HG02943 (cell line): ENCODE results near the gene ING3.

Experiments used
- ATAC-seq: cut with Tn5 transposase; IDR thresholded peaks from one replicate; pipeline ENCODE4 v1.9.1; 2021; ENCODE audit warnings: mild to moderate bottlenecking, low read depth, moderate library complexity; ENCODE audit not compliant: unreplicated experiment

ING3 gene, protein sequence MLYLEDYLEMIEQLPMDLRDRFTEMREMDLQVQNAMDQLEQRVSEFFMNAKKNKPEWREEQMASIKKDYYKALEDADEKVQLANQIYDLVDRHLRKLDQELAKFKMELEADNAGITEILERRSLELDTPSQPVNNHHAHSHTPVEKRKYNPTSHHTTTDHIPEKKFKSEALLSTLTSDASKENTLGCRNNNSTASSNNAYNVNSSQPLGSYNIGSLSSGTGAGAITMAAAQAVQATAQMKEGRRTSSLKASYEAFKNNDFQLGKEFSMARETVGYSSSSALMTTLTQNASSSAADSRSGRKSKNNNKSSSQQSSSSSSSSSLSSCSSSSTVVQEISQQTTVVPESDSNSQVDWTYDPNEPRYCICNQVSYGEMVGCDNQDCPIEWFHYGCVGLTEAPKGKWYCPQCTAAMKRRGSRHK

DNA sequence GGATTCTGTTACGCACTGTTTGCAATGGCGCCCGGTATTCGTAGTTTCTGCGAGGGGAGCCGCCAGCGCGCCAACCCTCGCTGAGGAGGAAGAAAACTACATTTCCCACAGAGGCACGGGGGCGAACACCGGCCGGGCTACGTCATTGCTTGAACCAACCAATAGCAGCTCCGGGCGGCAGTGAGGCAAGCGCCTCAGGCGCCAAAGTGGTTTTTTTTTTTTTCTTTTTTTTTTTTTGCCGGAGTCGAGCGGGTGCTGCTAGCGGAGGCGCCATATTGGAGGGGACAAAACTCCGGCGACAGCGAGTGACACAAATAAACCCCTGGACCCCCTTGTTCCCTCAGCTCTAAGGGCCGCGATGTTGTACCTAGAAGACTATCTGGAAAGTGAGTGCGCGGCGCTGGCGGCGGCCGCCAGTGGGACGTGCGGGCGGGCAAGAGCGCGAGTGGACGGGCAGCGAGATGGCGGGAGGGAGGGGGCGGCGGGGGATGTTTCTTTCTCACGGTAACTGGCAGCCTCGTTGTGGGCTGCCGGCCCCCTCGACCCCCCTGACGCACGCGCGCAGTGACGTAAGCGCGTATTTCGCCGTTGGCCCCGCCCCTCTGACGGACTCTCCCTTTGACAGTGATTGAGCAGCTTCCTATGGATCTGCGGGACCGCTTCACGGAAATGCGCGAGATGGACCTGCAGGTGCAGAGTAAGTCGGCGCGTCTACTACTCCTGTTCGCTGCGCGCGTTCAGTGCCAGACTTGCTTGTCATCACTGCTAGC is at the start of gene ING3:
Gene ING3, plus strand, starts transcription at position 239 of the 770 bp plus-strand sequence. Its CDS starts 120 bp downstream, at position 359.
- ATAC-seq, result peak; percentile 96

DNA sequence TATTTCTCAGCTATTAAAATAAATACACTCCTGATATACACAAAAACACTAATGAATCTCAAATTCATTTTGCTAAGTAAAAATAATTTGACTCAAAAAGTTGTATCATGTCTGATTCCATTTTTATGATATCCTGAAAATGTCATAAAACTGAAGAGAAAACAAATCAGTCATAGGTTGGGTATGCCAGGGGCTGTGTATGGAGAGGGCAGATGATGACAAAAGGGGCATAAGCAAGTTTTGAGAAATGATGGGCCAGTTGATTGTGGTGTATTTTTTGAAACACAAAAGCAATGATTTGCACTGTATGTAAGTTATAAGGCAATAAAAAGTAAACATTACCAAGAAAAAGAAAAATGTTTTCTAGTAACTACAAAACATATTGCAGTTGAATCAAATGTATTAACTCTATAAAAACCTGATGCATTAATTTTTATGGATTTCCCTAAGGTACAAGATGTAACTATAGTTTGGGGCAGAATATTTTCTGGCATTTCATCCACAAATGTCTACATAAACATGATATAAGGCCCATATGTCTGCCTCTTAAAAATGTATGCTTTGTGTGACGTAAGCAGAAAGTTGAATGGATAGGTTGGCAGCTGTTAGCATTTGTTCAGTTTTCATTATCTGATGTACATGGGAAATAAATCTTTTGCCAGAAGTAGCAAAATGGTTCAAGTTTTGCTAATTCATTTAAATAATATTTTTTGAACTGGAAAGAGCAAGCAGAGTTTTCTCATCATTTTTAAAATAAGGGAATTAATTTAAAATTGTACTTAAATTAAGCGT is 35.1 kb upstream of the ING3 start:
- no peak for ATAC-seq

DNA sequence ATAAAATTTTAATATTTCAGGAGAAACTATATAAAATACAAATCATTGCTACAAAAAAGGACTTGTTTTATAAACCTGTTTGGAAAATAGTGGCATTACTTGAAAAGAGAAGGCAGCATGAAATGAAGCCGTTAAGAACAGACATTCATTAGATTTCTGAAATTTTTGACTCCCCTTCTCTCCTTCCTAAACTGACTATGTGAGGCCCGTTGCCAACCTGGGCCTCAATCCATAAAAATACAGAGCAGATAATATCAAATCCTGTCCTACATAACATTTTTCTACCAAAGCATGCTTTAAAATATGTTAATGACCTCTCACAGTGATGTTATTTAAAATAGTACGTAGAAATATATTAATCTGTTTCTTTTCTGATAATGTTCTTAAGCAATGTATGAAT is 34.5 kb upstream of the ING3 start:
- no peak for ATAC-seq

DNA sequence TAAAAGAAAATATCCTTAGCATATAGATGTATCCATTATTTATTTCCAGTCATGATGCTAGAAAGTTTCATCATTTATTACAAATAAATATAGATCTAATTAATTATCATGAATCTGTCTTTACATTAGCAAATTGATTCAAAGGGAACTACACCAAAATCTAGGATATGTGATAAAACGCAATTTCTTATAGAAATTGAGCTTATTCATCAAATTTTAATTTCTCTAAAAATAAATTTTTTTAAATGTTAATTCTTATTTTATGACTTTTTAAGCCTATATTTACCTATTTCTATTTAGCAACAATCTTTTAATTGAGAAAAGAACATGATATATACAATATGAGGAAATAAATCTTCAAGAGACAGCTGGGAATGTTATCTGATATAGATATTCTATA is 34.0 kb upstream of the ING3 start:
- no peak for ATAC-seq

DNA sequence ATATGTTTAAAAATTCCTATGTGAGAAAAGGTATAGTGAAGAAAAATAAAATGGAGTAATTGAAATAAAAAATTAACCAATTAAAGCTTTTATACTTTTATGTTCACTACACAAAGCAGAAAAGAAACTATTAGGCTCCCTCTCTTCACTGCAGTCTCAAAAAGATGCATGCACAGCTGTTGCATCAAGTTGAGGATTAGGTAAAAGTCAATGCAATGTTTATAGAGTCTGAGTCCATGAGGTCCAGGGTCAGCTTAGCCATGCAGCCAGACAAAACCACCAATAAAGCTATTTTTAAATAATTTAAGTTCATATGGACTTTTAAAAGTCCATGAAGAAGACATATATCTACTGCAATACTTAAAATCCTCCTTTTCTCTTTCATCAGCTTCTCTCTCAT is 31.1 kb upstream of the ING3 start:
- ATAC-seq, result no peak

DNA sequence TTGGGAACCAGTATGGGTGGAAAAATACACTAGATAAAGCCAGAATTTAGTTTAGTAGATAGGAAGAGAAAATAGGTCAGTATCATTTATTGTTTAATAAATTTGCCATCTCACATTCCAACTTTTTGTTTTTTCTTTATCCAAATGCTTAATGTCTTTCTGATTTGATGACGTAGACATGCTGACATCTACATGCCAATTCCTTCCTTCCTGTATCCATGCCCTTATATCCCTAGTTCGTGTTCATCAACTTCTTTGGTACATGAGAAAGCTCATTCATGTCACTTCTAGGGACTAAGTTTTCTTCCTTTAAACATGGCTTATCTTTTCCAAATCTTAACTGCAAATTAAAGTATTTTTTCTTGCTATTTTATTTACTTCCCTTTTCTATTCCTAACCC is 30.5 kb upstream of the ING3 start:
- no peak for ATAC-seq

DNA sequence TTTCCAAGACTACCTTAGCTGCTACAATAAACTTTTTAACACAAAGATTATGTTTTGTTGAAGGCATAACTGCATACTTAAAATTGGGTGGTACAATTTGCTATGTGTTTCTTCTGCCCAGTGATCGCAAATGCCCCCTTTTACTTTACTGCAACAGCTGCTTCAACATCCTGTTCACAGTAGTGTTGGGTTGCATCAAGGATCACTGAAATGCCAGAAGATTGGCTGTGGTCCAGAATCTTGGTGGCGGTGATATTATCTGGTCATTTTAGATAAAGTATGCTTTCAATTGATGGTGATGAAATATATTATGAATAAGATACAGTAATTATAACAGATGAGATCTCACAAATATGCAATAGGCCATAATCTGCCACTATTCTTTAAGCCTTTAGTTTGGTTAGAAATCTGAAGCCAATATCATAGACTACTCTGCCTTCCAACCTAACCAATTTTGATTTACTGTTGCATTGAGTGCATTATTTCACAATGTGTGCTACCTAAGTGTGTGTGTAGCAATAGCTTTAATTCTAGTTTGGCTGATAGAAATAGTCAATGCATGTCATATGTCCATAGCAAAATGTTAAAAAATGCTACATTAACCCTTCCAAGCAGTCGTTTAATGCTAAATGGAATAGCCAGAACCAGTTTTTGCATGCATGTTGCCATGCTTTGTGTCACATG is 29.8 kb upstream of the ING3 start:
- no peak for ATAC-seq

DNA sequence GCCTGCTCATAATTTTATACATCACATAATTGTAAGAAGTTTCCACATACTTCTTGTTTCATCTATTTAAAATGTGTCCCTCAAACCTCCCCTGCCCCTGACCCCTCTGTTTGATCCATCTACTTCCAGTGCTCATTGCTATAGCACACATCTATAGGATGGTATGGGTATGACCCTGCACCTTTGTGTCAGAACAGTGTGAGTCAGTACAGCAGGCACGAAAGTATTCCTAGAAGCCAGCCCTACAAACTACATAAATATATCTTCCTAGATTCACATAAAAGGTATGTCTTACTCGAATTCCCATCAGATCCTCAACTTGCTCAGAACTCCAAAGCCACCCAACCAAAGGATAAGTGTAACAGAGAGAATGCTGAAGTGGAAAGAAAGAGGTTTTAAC is 25.7 kb upstream of the ING3 start:
- ATAC-seq, result no peak

DNA sequence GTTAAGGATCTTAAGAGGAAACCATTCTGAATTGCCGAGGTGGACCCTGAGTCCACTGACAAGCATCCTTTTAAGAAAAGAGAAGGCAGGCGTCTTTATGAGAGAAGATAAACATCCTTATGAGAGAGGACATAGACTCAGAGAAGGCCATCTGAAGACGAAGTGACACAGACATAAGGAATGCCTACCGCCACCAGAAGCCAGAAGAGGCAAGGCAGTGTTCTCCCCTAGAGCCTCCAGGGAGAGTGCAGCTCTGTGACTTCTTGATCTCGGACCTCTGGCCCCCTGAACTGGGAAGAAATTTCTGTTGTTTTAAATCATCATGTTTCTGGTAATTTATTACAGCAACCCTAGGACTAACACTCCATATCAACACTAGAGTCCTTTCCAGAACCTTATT is 25.2 kb upstream of the ING3 start:
- no peak for ATAC-seq

DNA sequence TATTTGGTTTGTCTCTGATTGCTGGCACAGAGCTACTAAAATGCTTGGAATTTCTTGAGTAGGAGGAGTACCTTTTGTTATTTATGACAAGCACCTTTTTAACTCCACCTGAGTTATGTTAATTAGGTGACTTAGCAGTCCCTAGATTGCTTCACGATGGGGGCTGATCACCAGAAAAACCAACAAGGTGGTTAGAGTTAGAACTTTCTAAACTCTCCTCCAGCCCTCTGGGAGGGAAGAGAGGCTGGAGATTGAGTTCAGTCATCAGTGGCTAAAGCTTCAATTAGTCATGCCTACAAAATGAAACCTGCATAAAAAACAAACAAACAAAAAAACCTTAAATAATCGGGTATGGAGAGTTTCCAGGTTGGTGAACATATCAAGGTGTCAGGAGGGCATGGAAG is 23.6 kb upstream of the ING3 start:
- ATAC-seq, result no peak

DNA sequence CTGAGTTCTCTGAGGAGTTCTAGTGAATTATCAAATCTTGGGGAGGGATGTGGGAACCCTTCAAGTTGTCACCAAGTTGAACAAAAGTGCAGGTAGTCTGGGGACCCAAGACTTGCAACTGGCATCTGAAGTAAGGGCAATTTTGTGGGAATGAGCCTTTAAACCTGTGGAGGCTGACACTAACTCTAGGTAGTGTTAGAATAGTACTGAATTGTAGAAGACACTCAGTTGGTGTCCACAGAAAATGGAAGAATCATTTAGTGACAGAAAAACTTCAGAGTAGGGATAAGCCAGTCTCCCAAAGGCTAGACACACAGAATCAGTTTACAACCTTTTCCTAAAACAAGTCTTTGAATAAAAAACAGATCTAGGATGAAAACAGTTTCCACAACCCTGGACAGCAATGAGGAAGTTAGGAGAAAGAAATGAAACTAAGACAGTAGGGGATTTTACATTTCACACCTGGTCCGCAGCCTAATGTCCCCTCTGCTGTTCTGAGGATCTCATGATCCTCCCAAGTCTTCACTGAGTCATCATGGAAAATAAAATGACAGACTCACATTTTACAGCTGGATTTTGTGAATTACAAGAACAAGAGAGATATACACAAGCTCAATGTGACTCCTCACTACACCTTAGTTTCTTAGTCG is 23.0 kb upstream of the ING3 start:
- peak; percentile 65 for ATAC-seq

DNA sequence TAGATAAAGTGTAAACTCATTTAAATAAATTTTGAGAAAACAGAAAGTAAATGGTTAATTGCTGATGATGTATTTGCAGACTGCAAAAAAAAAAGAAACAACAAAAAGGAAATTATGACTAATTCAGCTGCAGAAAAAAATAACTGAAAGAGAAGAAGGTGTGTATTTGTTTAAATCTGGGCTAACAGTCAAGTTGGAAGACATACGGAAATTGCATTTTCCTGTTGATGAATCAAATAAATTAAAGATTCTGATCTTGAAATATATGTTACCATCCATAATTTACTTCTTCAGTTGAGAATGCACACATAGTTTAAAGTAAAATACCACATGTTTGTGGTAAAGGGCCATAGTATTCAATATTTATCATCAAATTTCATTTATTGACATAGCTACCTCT is 19.3 kb upstream of the ING3 start:
- no peak for ATAC-seq

DNA sequence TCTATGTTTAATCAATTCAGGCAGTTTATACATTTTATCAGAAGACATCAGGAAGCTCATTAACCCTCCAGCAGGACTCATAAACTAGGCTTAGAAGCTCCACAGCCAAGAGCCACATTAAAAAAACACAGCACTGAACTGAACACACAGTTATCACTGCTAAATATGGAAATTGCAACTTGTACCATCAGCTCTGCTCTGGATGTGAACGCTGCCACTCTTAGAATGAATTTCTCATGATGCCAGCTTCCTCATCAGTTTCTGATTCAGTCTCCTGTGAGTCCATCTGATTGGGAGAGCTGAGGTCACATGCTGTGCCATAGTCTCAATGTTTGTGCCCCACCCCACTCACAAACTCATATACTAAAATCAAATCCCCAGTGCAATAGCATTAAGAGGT is 17.1 kb upstream of the ING3 start:
- no peak for ATAC-seq

DNA sequence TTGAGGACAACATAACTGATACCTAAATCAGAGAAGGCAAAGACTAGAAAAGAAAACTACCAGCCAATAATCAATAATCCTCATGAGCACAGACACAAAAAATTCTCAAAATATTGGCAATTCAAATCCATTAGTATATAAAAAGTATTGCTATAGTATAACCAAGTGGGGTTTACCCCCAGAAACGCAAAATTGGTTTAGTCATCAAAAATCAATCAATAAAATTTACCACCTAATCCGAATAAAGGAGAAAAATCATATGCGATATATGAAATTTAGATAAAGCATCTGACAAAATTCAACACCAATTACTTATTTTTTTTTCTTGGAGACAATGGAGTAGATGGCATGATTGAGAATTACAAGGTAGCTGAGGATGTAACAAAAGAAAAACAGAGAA is 11.2 kb upstream of the ING3 start:
- ATAC-seq, result no peak

DNA sequence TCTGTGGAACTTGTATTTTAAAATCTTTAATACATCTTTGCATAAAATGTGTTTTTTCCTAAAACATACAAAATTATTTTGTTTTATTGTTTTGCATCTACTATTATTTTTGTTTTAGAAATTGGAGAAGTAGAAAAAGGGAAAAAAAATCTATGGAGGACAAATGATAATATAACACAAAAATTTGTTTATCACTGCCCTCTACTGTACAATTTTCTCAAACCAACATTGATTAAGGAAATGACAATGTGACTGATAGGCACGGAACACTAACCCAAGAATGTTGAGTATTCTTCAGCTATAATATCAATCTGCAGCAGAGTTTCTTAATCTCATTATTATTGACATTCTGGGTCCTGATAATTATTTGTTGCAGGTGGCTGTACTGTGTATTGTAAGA is 9.5 kb upstream of the ING3 start:
- ATAC-seq, result no peak

DNA sequence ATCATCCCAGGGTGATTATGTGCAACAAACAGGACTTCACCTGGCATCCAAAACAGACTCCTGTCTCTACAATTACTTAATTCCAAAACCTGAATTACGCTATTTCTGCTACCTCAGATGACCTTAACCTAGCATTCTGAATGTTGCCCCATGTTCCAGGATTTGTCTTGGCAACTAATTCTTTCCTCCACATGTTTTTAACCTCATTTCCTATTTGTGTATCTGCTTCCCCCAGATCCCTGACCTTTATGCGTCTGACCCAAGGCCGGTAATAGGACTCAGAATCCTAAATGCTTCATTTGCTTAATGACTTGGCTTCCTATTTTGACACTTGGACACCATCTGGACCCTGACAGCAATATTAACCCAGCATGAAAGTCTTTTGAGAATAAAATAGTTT is 8.7 kb upstream of the ING3 start:
- no peak for ATAC-seq

DNA sequence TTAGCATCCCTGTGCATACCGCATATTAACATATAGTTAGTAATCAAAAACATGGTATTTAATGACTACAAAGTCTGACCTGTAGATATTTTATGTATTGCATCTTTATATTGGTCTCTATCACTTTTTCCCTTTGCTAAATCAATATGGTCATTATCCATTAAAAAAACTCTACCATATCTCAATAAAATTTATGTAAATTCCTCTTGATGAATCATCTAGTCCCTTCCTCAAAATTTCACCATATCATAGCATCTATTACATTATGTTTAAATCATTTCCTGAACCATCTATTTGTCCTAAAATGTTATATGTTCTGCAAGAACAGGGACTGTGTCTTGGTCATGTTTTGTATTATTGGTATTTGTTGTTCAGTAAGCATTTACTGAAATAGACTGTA is 7.7 kb upstream of the ING3 start:
- ATAC-seq, result no peak

DNA sequence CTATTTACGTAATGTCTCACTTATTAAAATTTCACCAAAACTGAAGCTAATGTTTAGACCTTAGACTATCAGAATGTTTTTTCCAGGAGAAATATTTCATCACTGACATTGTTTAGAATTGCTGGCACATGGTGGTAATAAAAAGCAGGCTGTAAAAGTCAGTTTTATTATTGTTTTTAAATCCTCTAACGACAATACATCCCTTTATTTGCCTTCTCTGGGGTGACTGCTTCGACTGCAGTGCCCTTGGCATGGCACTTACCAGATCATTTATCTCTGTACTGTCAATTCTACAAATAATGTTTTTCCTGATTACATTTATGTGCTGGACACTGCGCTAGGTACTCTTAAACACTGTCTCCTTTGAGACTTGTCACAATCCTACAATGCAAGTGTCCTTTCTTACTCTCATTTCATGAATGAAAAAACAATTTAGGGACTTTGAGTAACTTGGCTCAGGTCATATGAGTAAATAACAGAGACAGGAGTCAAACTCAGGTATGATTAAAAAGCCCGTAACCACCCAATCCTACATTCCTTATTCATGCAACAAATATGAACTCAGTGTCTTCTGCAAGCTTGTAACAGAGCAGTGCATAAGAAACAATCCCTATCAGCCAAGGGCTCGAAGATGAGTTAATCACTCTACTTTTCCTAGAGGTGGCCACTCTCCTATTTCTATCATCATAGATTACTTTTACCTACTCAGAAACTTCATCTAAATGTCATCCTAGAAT is 5.6 kb upstream of the ING3 start:
- no peak for ATAC-seq

DNA sequence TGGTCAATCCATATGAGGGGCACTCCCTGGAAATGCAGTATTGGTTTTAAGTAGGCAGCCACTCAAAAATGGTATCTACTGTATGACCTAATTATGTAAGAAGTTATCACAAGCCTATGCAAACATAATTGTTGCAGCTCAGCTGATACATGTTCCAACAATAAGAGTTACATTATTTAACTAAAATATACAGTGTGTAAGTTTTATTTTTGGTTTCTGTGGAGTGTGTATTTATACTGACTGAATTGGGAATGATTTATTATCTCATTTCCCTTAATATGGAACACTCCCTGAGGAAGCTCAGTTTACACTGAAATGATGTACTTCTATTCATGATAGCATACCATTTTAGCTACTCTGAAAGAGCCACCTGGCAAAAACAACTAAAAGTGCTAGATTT is 2.6 kb upstream of the ING3 start:
- ATAC-seq, result no peak
